Putamen (tissue), 1 donor: ENCODE measurements around the gene OS9.

Source experiments
- DNase-seq: peaks from one replicate; pipeline ENCODE4 v3.0.0-alpha.2; 2016; ENCODE audit warnings: low spot score

The OS9 gene

GRCh38 chr12:57754411-57755193 is 60.7 kb downstream of the OS9 start, which contains the start of gene MARCHF9:
Gene MARCHF9 (plus strand): TSS chr12:57755103. CDS start chr12:57755529, 426 bp downstream.
- no peak for DNase-seq

DNA sequence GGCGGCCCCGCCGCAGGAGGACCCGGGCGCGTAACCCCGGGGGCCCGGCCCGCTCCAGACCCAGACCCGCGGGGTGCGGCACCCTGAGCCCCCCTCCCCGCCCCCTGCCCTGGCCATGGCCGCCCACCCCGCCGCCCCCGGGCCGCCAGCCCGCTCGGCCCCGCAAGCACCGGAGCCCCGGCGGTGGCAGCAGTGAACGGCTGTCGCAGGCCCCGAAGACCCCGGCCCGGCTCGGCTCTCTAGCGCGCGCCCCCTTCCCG is 61.2 kb downstream of the OS9 start:
- no peak for DNase-seq

GRCh38 chr12:57755454-57756372 is 61.8 kb downstream of the OS9 start:
- DNase-seq = no peak

- DNase-seq = no peak
These were observed 62.7 kb downstream of the OS9 start for GRCh38 chr12:57756406-57757341.

GRCh38 chr12:57757771-57758170 is 63.8 kb downstream of the OS9 start:
- no peak for DNase-seq

- DNase-seq = no peak
These were observed 64.8 kb downstream of the OS9 start for GRCh38 chr12:57758552-57759359.

- DNase-seq = no peak
These were observed 65.5 kb downstream of the OS9 start for GRCh38 chr12:57759360-57759980.

DNA sequence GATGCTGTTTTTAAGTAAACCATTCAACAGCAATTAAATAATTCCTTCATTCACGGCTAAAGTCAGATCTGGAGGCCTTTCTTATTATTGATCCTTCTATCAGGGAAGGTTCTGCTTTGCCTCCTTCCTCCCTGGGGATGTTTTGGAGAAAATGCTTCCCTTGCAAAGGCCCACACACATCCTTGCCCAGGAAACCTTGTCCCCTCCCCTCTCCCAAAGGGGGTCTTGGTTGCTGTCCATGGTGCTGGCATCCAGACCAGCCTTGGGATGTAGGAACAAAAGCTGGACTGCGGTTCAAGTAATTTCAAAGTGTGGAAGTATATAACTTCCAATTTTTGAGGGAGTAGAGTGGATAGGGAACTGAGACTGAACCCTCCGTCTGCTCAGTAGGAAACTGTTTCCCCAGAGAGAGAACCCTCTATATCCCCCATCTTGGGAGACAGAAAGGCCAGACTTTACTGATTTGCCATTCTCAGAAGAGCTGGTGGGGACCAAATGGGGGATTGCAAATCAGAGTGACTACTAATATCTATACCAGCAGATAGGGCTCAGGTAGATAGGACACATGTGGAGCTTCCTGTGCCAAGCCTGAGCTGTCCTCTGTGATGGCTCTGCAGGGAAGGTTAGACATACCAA is 66.5 kb downstream of the OS9 start:
- DNase-seq = no peak

GRCh38 chr12:57761391-57761998 is 67.6 kb downstream of the OS9 start:
- DNase-seq = no peak

GRCh38 chr12:57762463-57762862 is 68.5 kb downstream of the OS9 start:
- DNase-seq = no peak

GRCh38 chr12:57763881-57764661 is 70.1 kb downstream of the OS9 start:
- no peak for DNase-seq

GRCh38 chr12:57764662-57765002 is 70.7 kb downstream of the OS9 start:
- DNase-seq = no peak

GRCh38 chr12:57765003-57765697 is 71.2 kb downstream of the OS9 start:
- DNase-seq = no peak

GRCh38 chr12:57765698-57766463 is 71.9 kb downstream of the OS9 start:
- no peak for DNase-seq

- DNase-seq = no peak
These were observed 72.8 kb downstream of the OS9 start, which contains the start of gene CYP27B1 for GRCh38 chr12:57766464-57767304. Gene CYP27B1 (minus strand): TSS chr12:57767078. CDS start chr12:57767041, 37 bp downstream.

DNA sequence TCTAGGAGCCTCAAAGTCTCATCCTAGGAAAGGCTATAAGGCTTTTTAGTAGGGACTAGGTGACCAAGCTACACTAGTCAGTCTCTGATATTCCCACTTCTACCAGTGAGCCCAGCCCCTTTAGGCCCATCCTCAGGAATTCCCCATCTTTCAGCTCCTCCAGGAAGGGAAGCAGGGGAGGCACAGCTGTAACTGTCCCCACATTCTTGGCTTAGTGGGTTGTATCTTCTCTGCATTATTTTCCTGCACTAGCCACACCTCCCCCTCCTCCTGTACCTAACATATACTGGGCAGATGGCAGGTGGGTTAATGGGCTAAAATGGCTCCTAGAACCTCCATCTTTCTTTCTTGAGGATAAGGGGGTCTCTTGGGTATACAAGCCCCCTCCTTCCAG is 73.4 kb downstream of the OS9 start:
- DNase-seq = no peak

- no peak for DNase-seq
These were observed 73.9 kb downstream of the OS9 start for GRCh38 chr12:57767876-57768275.
